ENCODE measurements around the gene JAG1. TPM values are rescaled to one million over a fixed set of nuclear protein-coding genes. Genes with fewer than 3 reads are reported as not detected.

Gene JAG1
- polyA plus RNA-seq, 3 donors = 0.70 to 6.8 (median 0.85) TPM

- Histone ChIP-seq H2AFZ (ENCODE audit: insufficient read depth, low read depth, low read length, poor library complexity, severe bottlenecking) (no peak overlapping the region), H3K27me3 (ENCODE audit: control insufficient read depth in 2 of 2, insufficient read depth in 2 of 2, low read length in 2 of 2) (no peaks in the 10 kb centered on the region), H3K4me3 (replicated peaks in 1 of 3; ENCODE audit: low read depth in 2 of 3, low read length in 3 of 3) (no peak overlapping the region), H3K4me2 (replicated peaks; ENCODE audit: extremely low read depth, low read length, poor library complexity, severe bottlenecking) (no peak overlapping the region), H3K27ac (ENCODE audit: low read depth in 1 of 2, low read length in 2 of 2) (no peak overlapping the region), H4K20me1 (ENCODE audit: insufficient read depth, low read length) (no peaks in the 10 kb centered on the region), H3K36me3 (replicated peaks in 1 of 2; ENCODE audit: control insufficient read depth in 1 of 2, insufficient read depth in 2 of 2, low read length in 2 of 2) (peaks cover 3 to 50% of the 10 kb centered on the region in 2 donors), H3K79me2 (ENCODE audit: insufficient read depth, low read length) (no peaks in the 10 kb centered on the region), H3K9me3 (replicated peaks in 1 of 2; ENCODE audit: control insufficient read depth in 1 of 2, insufficient read depth in 1 of 2, low read length in 2 of 2) (no peaks in the 10 kb centered on the region), H3K9ac (ENCODE audit: insufficient read depth, low read length, poor library complexity, severe bottlenecking) (no peak overlapping the region), H3K4me1 (ENCODE audit: control insufficient read depth in 1 of 2, insufficient read depth in 2 of 2, low read length in 2 of 2) (no peaks in the 10 kb centered on the region)
- intact Hi-C loops (cut with micrococcal nuclease) = no loop called here
- Mint-ChIP-seq H3K4me3 (no peak overlapping the region), H3K27ac (peak overlapping the region in 1 of 7 donors; percentile 52), H3K36me3 (peaks cover 52 to 54% of the 10 kb centered on the region in 2 donors), H3K4me1 (peaks cover under 1% of the 10 kb centered on the region), H3K9me3 (no peaks in the 10 kb centered on the region), H3K27me3 (ENCODE audit: low read depth in 3 of 3) (no peaks in the 10 kb centered on the region)
- DNase-seq = no peak
- WGBS (ENCODE audit: insufficient coverage) = 88% methylated on average over 1 of the region's 4 CpGs
- no peak for TF ChIP-seq CTCF (IDR thresholded peaks at IDR 0.05)
Observed at GRCh38 chr20:10602221-10602871, 71.5 kb downstream of the JAG1 start.

DNA sequence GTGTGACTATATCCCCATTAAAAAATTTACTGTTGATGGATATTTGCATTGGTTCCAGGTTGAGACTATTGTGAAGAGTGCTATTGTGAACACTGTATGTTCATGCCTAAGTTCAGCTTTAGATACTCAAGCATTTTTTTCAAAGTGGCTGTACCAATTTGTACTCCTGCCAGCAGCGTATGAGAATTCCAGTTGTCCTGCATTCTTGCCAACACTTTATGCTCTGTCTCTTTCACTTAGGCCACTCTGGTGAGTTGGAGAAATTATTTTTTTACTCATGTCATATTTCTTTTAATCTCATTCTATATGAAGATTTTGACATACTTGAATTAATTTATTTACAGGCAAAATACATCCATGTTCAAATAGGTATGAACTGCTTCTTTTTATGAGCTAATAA lies 76.2 kb downstream of the JAG1 start:
- H3K36me3 Mint-ChIP-seq = peaks cover 37 to 39% of the 10 kb centered on the region in 2 donors
- Histone ChIP-seq H3K4me3 (replicated peaks in 1 of 3; ENCODE audit: low read depth in 2 of 3, low read length in 3 of 3) (no peak overlapping the region), H3K9me3 (replicated peaks in 1 of 2; ENCODE audit: control insufficient read depth in 1 of 2, insufficient read depth in 1 of 2, low read length in 2 of 2) (no peaks in the 10 kb centered on the region), H2AFZ (ENCODE audit: insufficient read depth, low read depth, low read length, poor library complexity, severe bottlenecking) (no peak overlapping the region), H3K4me2 (replicated peaks; ENCODE audit: extremely low read depth, low read length, poor library complexity, severe bottlenecking) (no peak overlapping the region), H3K79me2 (ENCODE audit: insufficient read depth, low read length) (no peaks in the 10 kb centered on the region), H3K27ac (ENCODE audit: low read depth in 1 of 2, low read length in 2 of 2) (no peak overlapping the region), H3K27me3 (ENCODE audit: control insufficient read depth in 2 of 2, insufficient read depth in 2 of 2, low read length in 2 of 2) (no peaks in the 10 kb centered on the region), H3K36me3 (replicated peaks in 1 of 2; ENCODE audit: control insufficient read depth in 1 of 2, insufficient read depth in 2 of 2, low read length in 2 of 2) (peaks cover 0 to 31% of the 10 kb centered on the region in 2 donors), H3K4me1 (ENCODE audit: control insufficient read depth in 1 of 2, insufficient read depth in 2 of 2, low read length in 2 of 2) (peaks cover 0 to 2% of the 10 kb centered on the region in 2 donors), H3K9ac (ENCODE audit: insufficient read depth, low read length, poor library complexity, severe bottlenecking) (no peak overlapping the region), H4K20me1 (ENCODE audit: insufficient read depth, low read length) (no peaks in the 10 kb centered on the region)
- no peak overlapping the region for H3K27ac Mint-ChIP-seq
- H3K4me3 Mint-ChIP-seq = no peak overlapping the region
- no peak for DNase-seq
- H3K9me3 Mint-ChIP-seq = peaks cover 0 to under 1% (median 0%) of the 10 kb centered on the region in 7 donors
- intact Hi-C loops (cut with micrococcal nuclease) = no loop called here
- peaks cover 13% of the 10 kb centered on the region for H3K4me1 Mint-ChIP-seq
- H3K27me3 Mint-ChIP-seq (ENCODE audit: low read depth in 3 of 3) = no peaks in the 10 kb centered on the region
- no peak for TF ChIP-seq CTCF (IDR thresholded peaks at IDR 0.05)
- no CpG with 5 or more reads among the region's 1 CpG for WGBS (ENCODE audit: insufficient coverage)
